PFSK-1 (cell line): ENCODE measurements around the gene ATRN.

ENCODE experiments used
- FOXP2 ChIP-seq: optimal IDR thresholded peaks from 2 replicates; pipeline ENCODE3; 2011; ENCODE audit warnings: borderline replicate concordance, control low read depth, inconsistent platforms; ENCODE audit not compliant: insufficient read depth; ENCODE audit errors: extremely low read length, extremely low read depth
- POLR2AphosphoS5 ChIP-seq: IDR thresholded peaks from 2 replicates; pipeline ENCODE4 v1.6.1; 2012; ENCODE audit warnings: low read depth, mild to moderate bottlenecking, control low read depth, low read length, moderate library complexity
- SIN3A ChIP-seq: IDR thresholded peaks from 2 replicates; pipeline ENCODE4 v1.6.1; 2012; ENCODE audit warnings: mild to moderate bottlenecking, low read length, moderate library complexity, borderline replicate concordance; ENCODE audit not compliant: insufficient read depth
- TAF1 ChIP-seq: IDR thresholded peaks from 2 replicates; pipeline ENCODE4 v1.6.1; 2012; ENCODE audit warnings: low read length, control low read depth, borderline replicate concordance; ENCODE audit not compliant: insufficient read depth
- TF ChIP-seq, protein P1 (sequence below), 2 experiments: IDR thresholded peaks; 2 replicates each; pipeline versions ENCODE4 v1.6.1 to v1.8.0; 2011 to 2012; ENCODE audit warnings: low read depth in 2 of 2, low read length in 2 of 2, control low read depth in 1 of 2, inconsistent platforms in 1 of 2, mild to moderate bottlenecking in 1 of 2, moderate library complexity in 1 of 2; ENCODE audit not compliant: insufficient read depth in 1 of 2

Gene ATRN

DNA sequence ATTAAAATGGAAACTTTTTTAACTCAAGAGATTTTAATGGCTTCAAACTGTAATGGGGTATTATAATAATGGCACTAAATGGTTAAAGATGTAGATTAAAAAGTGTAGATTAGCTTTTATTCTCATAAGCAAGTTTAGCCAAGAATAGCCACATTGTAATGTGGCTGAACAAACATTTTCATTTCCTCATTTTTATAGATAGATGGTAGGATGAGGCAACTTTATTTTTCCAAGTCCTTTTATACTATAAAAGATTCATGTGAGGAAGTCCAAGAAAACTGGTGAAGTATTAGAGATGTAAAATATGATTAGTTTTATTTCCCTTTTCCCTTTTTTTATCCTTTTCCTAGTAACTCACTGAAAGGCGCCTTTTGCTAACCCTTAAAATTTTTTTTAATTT is 88.8 kb downstream of the ATRN start:
- TF ChIP-seq POLR2AphosphoS5 (no peak), SIN3A (no peak), FOXP2 (no peak), TAF1 (no peak)
- TF ChIP-seq, protein P1, sequence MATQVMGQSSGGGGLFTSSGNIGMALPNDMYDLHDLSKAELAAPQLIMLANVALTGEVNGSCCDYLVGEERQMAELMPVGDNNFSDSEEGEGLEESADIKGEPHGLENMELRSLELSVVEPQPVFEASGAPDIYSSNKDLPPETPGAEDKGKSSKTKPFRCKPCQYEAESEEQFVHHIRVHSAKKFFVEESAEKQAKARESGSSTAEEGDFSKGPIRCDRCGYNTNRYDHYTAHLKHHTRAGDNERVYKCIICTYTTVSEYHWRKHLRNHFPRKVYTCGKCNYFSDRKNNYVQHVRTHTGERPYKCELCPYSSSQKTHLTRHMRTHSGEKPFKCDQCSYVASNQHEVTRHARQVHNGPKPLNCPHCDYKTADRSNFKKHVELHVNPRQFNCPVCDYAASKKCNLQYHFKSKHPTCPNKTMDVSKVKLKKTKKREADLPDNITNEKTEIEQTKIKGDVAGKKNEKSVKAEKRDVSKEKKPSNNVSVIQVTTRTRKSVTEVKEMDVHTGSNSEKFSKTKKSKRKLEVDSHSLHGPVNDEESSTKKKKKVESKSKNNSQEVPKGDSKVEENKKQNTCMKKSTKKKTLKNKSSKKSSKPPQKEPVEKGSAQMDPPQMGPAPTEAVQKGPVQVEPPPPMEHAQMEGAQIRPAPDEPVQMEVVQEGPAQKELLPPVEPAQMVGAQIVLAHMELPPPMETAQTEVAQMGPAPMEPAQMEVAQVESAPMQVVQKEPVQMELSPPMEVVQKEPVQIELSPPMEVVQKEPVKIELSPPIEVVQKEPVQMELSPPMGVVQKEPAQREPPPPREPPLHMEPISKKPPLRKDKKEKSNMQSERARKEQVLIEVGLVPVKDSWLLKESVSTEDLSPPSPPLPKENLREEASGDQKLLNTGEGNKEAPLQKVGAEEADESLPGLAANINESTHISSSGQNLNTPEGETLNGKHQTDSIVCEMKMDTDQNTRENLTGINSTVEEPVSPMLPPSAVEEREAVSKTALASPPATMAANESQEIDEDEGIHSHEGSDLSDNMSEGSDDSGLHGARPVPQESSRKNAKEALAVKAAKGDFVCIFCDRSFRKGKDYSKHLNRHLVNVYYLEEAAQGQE (IDR thresholded peaks at IDR 0.05; ENCODE audit: insufficient read depth in 1 of 2, low read depth in 2 of 2, low read length in 2 of 2): no peak

DNA sequence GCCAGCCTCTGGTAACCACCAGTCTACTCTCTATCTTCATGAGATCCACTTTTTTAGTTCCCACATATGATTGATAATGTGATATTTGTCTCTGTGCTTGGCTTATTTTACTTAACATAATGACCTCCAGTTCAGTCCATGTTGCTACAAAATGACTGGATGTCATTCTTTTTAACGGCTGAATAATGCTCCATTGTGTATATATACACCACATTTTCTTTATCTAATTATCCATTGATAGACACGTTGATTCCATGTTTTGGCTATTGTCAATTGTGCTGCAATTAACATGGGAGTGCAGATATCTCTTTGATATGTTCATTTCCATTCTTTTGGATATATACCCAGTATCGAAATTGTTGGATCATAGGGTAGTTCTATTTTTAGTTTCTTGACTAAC is 89.3 kb downstream of the ATRN start:
- TF ChIP-seq FOXP2 (no peak), POLR2AphosphoS5 (no peak), SIN3A (no peak)
- TF ChIP-seq, protein P1 (IDR thresholded peaks at IDR 0.05; ENCODE audit: insufficient read depth in 1 of 2, low read depth in 2 of 2, low read length in 2 of 2): no peak

DNA sequence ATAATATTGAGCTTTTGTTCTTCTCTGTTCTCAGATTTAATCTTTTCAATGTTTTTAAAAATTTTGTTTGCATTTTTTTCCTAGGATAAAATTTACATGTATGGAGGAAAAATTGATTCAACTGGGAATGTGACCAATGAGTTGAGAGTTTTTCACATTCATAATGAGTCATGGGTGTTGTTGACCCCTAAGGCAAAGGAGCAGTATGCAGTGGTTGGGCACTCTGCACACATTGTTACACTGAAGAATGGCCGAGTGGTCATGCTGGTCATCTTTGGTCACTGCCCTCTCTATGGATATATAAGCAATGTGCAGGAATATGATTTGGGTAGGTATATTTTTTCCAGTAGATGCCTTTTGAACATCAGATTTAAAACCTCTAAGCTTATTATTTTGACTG is 89.8 kb downstream of the ATRN start:
- TF ChIP-seq FOXP2: no peak
- TF ChIP-seq, protein P1 (IDR thresholded peaks at IDR 0.05; ENCODE audit: insufficient read depth in 1 of 2, low read depth in 2 of 2, low read length in 2 of 2): no peak
- no peak for TF ChIP-seq SIN3A
- no peak for TF ChIP-seq POLR2AphosphoS5
- no peak for TF ChIP-seq TAF1

DNA sequence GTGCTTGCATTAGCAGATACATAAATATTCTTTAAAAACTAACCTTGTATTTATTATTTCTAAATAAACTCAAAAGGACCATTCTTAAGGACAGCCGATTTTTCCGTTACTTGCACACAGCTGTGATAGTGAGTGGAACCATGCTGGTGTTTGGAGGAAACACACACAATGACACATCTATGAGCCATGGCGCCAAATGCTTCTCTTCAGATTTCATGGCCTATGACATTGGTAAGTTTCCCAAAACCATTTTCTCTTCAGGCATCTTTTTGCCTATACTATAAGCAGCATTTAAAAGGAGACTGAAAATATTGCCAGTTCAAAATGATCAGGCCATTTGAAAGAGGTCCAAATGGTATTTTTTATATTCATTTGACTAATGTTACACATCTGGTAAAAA is 92.3 kb downstream of the ATRN start:
- TF ChIP-seq, protein P1 (IDR thresholded peaks at IDR 0.05; ENCODE audit: insufficient read depth in 1 of 2, low read depth in 2 of 2, low read length in 2 of 2): no peak
- TF ChIP-seq POLR2AphosphoS5: no peak
- no peak for TF ChIP-seq TAF1
- no peak for TF ChIP-seq FOXP2
- no peak for TF ChIP-seq SIN3A

DNA sequence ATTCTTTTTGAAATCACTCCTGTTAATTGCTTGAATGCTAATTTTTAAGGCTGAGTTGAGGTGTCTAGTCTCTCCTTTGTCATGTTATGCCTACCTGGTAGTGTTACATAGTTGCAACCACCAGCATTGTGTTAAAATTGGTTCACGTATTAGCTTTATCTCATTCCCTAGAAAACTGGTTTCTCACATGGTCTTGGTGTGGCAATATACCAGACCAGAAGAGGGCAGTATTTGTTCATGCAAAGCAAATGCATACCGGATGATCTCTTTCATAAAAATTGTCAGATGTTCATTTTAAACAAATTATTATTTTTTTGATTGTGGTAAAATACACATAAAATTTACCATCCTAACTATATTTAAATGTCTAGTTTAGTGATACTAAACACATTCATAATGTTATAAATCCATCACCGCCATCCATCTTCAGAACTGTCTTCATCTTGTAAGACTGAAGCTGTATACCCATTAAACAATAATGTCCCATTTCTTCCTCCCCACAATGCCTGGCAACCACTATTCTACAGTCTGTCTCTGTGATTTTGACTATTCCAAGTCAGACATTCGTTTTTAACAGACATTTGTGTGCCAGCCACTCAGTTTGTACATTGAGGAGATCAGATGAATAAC is 92.8 kb downstream of the ATRN start:
- no peak for TF ChIP-seq POLR2AphosphoS5
- no peak for TF ChIP-seq SIN3A
- TF ChIP-seq, protein P1 (IDR thresholded peaks at IDR 0.05; ENCODE audit: insufficient read depth in 1 of 2, low read depth in 2 of 2, low read length in 2 of 2): no peak
- no peak for TF ChIP-seq FOXP2
- TF ChIP-seq TAF1: no peak
